SK-N-SH (cell line): ENCODE results near the gene GLI2. TPM values are rescaled to one million over a fixed set of nuclear protein-coding genes. Genes with fewer than 3 reads are reported as not detected.

Source experiments
- CTCF ChIA-PET: fragments of 300-600, 350-600 bp; formaldehyde crosslinking; extraction: SDS; loops from one replicate; lab custom pipeline; 2021; lab: Yijun Ruan, JAX
- POLR2A ChIA-PET: fragments of 350-600 bp; sonication (Branson Sonifier 250); formaldehyde crosslinking; extraction: SDS; loops from one replicate; lab custom pipeline; 2020; ENCODE audit warnings: antibody characterized with exemption, inconsistent platforms; lab: Yijun Ruan, JAX
- DNase-seq: peaks from one replicate; pipeline ENCODE4 v3.0.0; 2012
- H2AFZ ChIP-seq: fragments of 200-600 bp; sonication (generic); 2 replicates; pipeline ENCODE4 v1.8.1; 2016; ENCODE audit warnings: antibody characterized with exemption, mild to moderate bottlenecking, low read depth
- H3F3A ChIP-seq: fragments of 200-600 bp; sonication (generic); replicated peaks from 2 replicates; pipeline ENCODE3; 2016; ENCODE audit warnings: antibody characterized with exemption, mild to moderate bottlenecking; ENCODE audit not compliant: insufficient read depth
- H3K27ac ChIP-seq, 2 experiments: fragments of 200-500 bp in 1 of 2; fragments of 200-600 bp in 1 of 2; sonication (Bioruptor generic) in 1 of 2; sonication (generic), shearing (Covaris generic) in 1 of 2; 2 replicates each; pipeline versions ENCODE4 v1.5.1 to v1.6.1; 2014 to 2016; ENCODE audit warnings: low read depth in 2 of 2, inconsistent platforms in 1 of 2, low read length in 1 of 2, mild to moderate bottlenecking in 1 of 2, mixed read lengths in 1 of 2
- H3K27me3 ChIP-seq: fragments of 200-600 bp; sonication (generic), shearing (Covaris generic); 2 replicates; pipeline ENCODE4 v1.6.1; 2016; ENCODE audit warnings: mixed run types; ENCODE audit not compliant: insufficient read depth
- H3K36me3 ChIP-seq, 2 experiments: fragments of 200-500 bp in 1 of 2; fragments of 200-600 bp in 1 of 2; sonication (Bioruptor generic) in 1 of 2; sonication (generic) in 1 of 2; replicated peaks in 1 of 2; 2 replicates each; pipeline versions ENCODE3 to v1.5.1; 2014 to 2016; ENCODE audit warnings: low read length in 1 of 2, mild to moderate bottlenecking in 1 of 2; ENCODE audit not compliant: insufficient read depth in 2 of 2, control insufficient read depth in 1 of 2
- H3K4me1 ChIP-seq, 2 experiments: fragments of 200-500 bp in 1 of 2; fragments of 200-600 bp in 1 of 2; sonication (Bioruptor generic) in 1 of 2; sonication (generic), shearing (Covaris generic) in 1 of 2; 2 replicates each; pipeline versions ENCODE4 v1.5.1 to v1.6.1; 2014 to 2016; ENCODE audit warnings: low read depth in 1 of 2, low read length in 1 of 2, mixed run types in 1 of 2; ENCODE audit not compliant: insufficient read depth in 2 of 2, control insufficient read depth in 1 of 2
- H3K4me2 ChIP-seq: fragments of 200-600 bp; sonication (generic), shearing (Covaris generic); 2 replicates; pipeline ENCODE4 v1.6.1; 2017; ENCODE audit warnings: mixed run types
- H3K4me3 ChIP-seq, 2 experiments: fragments of 200-500 bp in 1 of 2; fragments of 200-600 bp in 1 of 2; sonication (Bioruptor generic) in 1 of 2; sonication (generic), shearing (Covaris generic) in 1 of 2; 2 replicates each; pipeline versions ENCODE4 v1.5.1 to v1.8.1; 2014 to 2016; ENCODE audit warnings: low read depth in 2 of 2, inconsistent platforms in 1 of 2, low read length in 1 of 2, mild to moderate bottlenecking in 1 of 2, mixed read lengths in 1 of 2, moderate library complexity in 1 of 2
- H3K79me2 ChIP-seq: fragments of 200-600 bp; sonication (generic); 2 replicates; pipeline ENCODE4 v1.8.1; 2017; ENCODE audit warnings: mild to moderate bottlenecking; ENCODE audit not compliant: insufficient read depth
- H3K9ac ChIP-seq: fragments of 200-600 bp; sonication (generic); 2 replicates; pipeline ENCODE4 v1.6.1; 2017; ENCODE audit warnings: mixed run types
- H3K9me2 ChIP-seq: fragments of 200-600 bp; sonication (generic); 2 replicates; pipeline ENCODE4 v1.6.1; 2017; ENCODE audit warnings: mixed run types
- H3K9me3 ChIP-seq: fragments of 200-600 bp; sonication (generic); 2 replicates; pipeline ENCODE4 v1.6.1; 2017; ENCODE audit warnings: mixed run types, mild to moderate bottlenecking, moderate library complexity
- H4K20me1 ChIP-seq: fragments of 200-600 bp; sonication (generic); 2 replicates; pipeline ENCODE4 v1.6.1; 2017; ENCODE audit warnings: mild to moderate bottlenecking, mixed run types; ENCODE audit not compliant: insufficient read depth
- FOSL2 ChIP-seq: IDR thresholded peaks from 2 replicates; pipeline ENCODE4 v1.4.0; 2012; ENCODE audit warnings: low read depth, mild to moderate bottlenecking, moderate library complexity, borderline replicate concordance
- MXI1 ChIP-seq: IDR thresholded peaks from 2 replicates; pipeline ENCODE4 v1.6.1; 2012; ENCODE audit warnings: mild to moderate bottlenecking, low read depth, low read length, improper control_type of control experiment
- POLR2AphosphoS5 ChIP-seq: IDR thresholded peaks from 2 replicates; pipeline ENCODE4 v1.6.1; 2012; ENCODE audit warnings: low read depth, low read length
- TAF1 ChIP-seq: IDR thresholded peaks from 2 replicates; pipeline ENCODE4 v1.6.1; 2012; ENCODE audit warnings: low read depth, mild to moderate bottlenecking, low read length, moderate library complexity, borderline replicate concordance
- YY1 ChIP-seq: IDR thresholded peaks from 2 replicates; pipeline ENCODE4 v1.4.0; 2012; ENCODE audit warnings: low read depth, mild to moderate bottlenecking
- WGBS: methylation state at CpG from one replicate; pipeline ENCODE4 v1.1.6; 2017; ENCODE audit warnings: low lambda C conversion rate; 5-methylcytosine and 5-hydroxymethylcytosine counted together
- polyA plus RNA-seq, 3 experiments: library from polyadenylated mRNA; depleted of rRNA; stranded (reverse); fragments of >200 nt; gene quantifications; 2 replicates each; pipeline ENCODE4 v1.2.3, GENCODE V29; 2012
- TF ChIP-seq, protein P1 (sequence below): fragments of 200-600 bp; sonication (generic); IDR thresholded peaks from 2 replicates; pipeline ENCODE4 v1.6.1; 2017; ENCODE audit warnings: antibody characterized with exemption, mild to moderate bottlenecking, moderate library complexity
- TF ChIP-seq, protein P2 (sequence below): fragments of 150-350 bp; IDR thresholded peaks from 2 replicates; pipeline ENCODE4 v1.6.1; 2017; ENCODE audit warnings: antibody characterized with exemption, low read length, low read depth, borderline replicate concordance
- TF ChIP-seq, protein P3 (sequence below): IDR thresholded peaks from 2 replicates; pipeline ENCODE4 v1.4.0; 2012; ENCODE audit warnings: low read depth, borderline replicate concordance
- TF ChIP-seq, protein P4 (sequence below): IDR thresholded peaks from 2 replicates; pipeline ENCODE4 v1.6.1; 2012; ENCODE audit warnings: mild to moderate bottlenecking, low read depth, low read length, moderate library complexity

Gene GLI2
- polyA plus RNA-seq, 1 of the 3 experiments (the other 2 are of a cell fraction), result 3.4 TPM

DNA sequence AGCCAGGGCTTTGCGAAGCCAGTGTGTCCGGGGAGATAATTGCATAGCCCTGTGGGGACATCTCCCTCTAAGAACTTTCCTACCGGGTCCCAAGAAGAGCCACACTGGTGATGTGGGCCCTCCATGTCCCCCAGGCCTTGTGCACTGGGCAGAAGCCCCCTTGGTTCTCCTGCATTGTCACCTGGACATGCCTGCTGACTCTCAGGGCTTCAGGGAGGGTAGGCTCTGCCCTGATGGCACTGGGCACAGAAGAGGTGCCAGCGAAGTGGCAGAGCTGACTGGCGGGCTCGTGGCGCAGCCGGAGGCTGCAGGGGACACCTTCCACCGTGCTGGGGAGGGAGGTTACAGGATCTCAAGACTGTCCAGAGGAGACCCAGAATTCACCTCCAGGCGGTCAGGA lies 28.3 kb downstream of the GLI2 start:
- no peak overlapping the region for H3K4me3 ChIP-seq
- peaks cover 8% of the 10 kb centered on the region for H3F3A ChIP-seq
- H3K4me2 ChIP-seq, result no peak overlapping the region
- no peak overlapping the region for H3K27ac ChIP-seq
- H2AFZ ChIP-seq, result no peak overlapping the region
- WGBS, result 89% methylated on average over 7 of the region's 10 CpGs
- peaks cover 22 to 56% of the 10 kb centered on the region in 2 experiments for H3K4me1 ChIP-seq
- H3K36me3 ChIP-seq, result no peaks in the 10 kb centered on the region
- peaks cover 97% of the 10 kb centered on the region for H3K79me2 ChIP-seq
- H3K9me2 ChIP-seq, result no peaks in the 10 kb centered on the region
- ChIA-PET POLR2A (no interaction called here), CTCF (interaction anchor here (1.1 to 2.1 kb wide), 3 partner anchors 10 to 195 kb away, joined by 3 to 6 read pairs (median 4); no protein-coding TSS in a partner anchor)
- H3K27me3 ChIP-seq, result no peaks in the 10 kb centered on the region
- no peak for TF ChIP-seq YY1
- TF ChIP-seq POLR2AphosphoS5, result no peak
- TF ChIP-seq, protein P1, sequence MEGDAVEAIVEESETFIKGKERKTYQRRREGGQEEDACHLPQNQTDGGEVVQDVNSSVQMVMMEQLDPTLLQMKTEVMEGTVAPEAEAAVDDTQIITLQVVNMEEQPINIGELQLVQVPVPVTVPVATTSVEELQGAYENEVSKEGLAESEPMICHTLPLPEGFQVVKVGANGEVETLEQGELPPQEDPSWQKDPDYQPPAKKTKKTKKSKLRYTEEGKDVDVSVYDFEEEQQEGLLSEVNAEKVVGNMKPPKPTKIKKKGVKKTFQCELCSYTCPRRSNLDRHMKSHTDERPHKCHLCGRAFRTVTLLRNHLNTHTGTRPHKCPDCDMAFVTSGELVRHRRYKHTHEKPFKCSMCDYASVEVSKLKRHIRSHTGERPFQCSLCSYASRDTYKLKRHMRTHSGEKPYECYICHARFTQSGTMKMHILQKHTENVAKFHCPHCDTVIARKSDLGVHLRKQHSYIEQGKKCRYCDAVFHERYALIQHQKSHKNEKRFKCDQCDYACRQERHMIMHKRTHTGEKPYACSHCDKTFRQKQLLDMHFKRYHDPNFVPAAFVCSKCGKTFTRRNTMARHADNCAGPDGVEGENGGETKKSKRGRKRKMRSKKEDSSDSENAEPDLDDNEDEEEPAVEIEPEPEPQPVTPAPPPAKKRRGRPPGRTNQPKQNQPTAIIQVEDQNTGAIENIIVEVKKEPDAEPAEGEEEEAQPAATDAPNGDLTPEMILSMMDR, result no peak
- TF ChIP-seq, protein P2, sequence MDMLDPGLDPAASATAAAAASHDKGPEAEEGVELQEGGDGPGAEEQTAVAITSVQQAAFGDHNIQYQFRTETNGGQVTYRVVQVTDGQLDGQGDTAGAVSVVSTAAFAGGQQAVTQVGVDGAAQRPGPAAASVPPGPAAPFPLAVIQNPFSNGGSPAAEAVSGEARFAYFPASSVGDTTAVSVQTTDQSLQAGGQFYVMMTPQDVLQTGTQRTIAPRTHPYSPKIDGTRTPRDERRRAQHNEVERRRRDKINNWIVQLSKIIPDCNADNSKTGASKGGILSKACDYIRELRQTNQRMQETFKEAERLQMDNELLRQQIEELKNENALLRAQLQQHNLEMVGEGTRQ, result no peak
- TF ChIP-seq, protein P3, sequence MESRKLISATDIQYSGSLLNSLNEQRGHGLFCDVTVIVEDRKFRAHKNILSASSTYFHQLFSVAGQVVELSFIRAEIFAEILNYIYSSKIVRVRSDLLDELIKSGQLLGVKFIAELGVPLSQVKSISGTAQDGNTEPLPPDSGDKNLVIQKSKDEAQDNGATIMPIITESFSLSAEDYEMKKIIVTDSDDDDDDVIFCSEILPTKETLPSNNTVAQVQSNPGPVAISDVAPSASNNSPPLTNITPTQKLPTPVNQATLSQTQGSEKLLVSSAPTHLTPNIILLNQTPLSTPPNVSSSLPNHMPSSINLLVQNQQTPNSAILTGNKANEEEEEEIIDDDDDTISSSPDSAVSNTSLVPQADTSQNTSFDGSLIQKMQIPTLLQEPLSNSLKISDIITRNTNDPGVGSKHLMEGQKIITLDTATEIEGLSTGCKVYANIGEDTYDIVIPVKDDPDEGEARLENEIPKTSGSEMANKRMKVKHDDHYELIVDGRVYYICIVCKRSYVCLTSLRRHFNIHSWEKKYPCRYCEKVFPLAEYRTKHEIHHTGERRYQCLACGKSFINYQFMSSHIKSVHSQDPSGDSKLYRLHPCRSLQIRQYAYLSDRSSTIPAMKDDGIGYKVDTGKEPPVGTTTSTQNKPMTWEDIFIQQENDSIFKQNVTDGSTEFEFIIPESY, result no peak
- no peak for TF ChIP-seq FOSL2
- no peak for TF ChIP-seq TAF1
- TF ChIP-seq, protein P4, sequence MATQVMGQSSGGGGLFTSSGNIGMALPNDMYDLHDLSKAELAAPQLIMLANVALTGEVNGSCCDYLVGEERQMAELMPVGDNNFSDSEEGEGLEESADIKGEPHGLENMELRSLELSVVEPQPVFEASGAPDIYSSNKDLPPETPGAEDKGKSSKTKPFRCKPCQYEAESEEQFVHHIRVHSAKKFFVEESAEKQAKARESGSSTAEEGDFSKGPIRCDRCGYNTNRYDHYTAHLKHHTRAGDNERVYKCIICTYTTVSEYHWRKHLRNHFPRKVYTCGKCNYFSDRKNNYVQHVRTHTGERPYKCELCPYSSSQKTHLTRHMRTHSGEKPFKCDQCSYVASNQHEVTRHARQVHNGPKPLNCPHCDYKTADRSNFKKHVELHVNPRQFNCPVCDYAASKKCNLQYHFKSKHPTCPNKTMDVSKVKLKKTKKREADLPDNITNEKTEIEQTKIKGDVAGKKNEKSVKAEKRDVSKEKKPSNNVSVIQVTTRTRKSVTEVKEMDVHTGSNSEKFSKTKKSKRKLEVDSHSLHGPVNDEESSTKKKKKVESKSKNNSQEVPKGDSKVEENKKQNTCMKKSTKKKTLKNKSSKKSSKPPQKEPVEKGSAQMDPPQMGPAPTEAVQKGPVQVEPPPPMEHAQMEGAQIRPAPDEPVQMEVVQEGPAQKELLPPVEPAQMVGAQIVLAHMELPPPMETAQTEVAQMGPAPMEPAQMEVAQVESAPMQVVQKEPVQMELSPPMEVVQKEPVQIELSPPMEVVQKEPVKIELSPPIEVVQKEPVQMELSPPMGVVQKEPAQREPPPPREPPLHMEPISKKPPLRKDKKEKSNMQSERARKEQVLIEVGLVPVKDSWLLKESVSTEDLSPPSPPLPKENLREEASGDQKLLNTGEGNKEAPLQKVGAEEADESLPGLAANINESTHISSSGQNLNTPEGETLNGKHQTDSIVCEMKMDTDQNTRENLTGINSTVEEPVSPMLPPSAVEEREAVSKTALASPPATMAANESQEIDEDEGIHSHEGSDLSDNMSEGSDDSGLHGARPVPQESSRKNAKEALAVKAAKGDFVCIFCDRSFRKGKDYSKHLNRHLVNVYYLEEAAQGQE, result no peak
- no peak for TF ChIP-seq MXI1
- no peak for DNase-seq
- peaks cover 12% of the 10 kb centered on the region; the same call in 1 of the 2 replicates for H4K20me1 ChIP-seq
- H3K9ac ChIP-seq, result no peak overlapping the region
- no peaks in the 10 kb centered on the region for H3K9me3 ChIP-seq
